G401 (cell line): ENCODE results near the gene PSMC1. TPM values are rescaled to one million over a fixed set of nuclear protein-coding genes. Genes with fewer than 3 reads are reported as not detected.
A peak's percentile ranks its signal among the peaks of the same experiment; 100 is the strongest.

Experiments used
- DNase-seq: peaks from one replicate; pipeline ENCODE4 v3.0.0-alpha.2; 2015; ENCODE audit warnings: low spot score
- in situ Hi-C: cut with HindIII; loops from 2 replicates; pipeline ENCODE4 v1.10.0; 2016; ENCODE audit warnings: low sequenced_read_pairs, mixed read lengths
- total RNA-seq: library from RNA; depleted of rRNA; stranded (reverse); fragments of >200 nt; shearing (Covaris generic); gene quantifications from 2 replicates; pipeline ENCODE4 v1.2.3, GENCODE V29; 2014; rRNA removed

The PSMC1 gene
- total RNA-seq, 1 experiment from 2014 or later, result 288 TPM

DNA sequence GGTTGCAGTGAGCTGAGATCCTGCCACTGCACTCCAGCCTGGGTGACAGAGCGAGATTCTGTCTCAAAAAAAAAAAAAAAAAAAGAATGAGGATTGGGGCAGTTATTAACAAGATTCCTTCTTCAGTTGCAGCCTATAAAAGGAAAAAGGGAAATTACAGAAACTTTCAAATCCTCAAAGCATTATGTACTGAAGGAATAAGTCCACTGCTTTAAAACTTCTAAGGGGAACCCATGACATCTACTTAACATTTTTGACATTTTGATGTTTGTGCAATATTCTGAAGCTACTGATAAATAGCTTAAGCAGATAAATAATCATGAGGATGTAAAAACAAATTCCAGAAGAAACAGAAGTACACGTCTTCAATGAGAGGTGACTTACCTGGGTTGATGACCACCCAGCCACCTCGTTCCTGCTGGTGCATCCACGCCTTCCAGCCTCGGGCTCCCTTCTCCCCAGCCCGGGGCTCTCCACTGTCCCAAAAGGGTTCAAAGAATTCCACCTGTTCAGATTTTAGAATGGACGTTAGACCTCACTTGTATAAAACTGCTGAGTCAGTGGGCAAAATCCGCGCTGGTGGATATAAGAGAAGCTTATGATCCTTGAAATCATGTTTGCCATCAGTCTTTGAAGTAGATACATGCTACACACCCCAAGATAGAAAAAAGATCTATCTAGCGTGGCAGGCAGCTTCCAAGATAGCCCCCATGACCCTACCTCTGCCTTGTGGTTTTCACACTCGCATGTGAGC lies 41.7 kb downstream of the PSMC1 start:
- in situ Hi-C loops, result no loop called here
- no peak for DNase-seq

DNA sequence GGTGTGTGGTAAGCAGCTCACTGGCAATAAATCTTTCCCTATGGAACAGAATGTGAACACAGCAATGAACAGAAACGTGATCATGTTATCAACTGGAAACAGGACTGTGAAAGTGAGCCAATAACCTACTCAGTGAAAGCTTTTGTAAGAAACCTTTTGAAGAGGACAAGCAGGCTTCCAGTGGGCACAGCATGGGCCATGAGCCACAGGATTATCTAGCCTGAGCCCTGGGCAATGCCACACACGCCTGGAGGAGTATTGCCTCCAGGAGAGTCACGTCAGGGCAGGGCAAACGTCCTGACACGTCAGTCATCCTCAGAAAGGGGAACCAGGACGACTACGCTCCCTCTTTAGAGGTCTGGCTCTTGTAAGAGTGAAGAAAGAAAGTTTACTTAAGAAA lies 43.1 kb downstream of the PSMC1 start:
- no peak for DNase-seq
- in situ Hi-C loops, result no loop called here

DNA sequence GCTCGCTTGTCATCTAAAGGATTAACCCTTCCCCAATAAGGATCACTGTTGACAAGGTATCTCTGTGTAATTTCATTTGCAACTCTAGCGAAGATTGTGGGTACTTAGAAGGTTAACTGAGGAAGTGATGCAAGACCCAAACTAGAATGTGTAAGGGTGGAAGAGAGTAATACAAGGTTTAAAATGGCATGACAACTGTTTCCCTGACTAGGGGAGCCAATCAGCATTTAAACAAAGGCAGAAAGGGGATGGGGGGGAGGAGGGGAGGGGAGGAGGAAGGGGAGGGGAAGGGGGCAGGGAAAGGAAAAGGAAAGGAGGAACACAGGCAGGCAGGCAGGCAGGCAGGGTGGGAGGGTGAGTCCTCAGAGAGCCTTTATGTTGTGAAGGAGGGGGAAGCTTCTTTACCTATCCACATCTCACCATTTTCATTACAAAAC lies 44.3 kb downstream of the PSMC1 start:
- in situ Hi-C loops, result no loop called here
- DNase-seq, result no peak

DNA sequence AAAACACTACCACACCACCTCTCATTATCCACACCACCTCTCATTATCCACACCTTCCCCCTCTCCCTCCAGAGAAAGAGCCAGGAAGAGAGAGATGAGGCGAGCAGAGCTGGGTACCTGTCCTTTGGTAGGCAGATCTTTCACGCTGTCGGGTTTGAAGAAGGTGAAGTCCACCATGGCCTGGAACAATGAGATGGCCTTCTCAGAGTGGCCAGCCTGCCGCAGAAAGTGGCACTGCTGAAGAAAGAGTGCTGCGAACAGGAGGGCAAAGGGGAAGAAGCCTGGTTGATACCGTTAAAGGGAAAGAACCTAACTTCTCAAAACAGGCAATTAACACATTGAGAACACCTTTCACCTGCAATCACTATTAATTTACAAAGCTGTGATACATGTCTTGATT lies 44.8 kb downstream of the PSMC1 start:
- DNase-seq, result peak; percentile 53
- in situ Hi-C loops, result no loop called here

DNA sequence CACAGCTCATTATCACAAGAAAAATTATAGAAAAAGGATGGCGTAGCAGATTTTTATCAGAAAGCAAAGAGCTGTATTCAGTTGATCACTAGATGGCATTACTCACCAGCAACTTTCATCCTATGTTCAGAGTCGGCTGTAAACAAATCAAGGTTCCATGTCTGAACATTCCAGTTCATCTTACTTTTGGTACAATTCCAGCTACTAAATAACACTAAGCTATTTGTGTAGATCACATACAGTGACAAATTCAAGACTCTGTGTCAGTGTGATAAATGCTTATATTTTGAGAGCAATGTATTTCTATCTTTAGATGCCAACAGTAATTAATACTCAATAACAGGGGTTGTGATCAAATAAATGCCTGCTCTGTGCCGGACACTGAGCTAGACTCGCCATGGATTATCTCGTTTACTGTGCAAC lies 45.3 kb downstream of the PSMC1 start:
- in situ Hi-C loops, result no loop called here

DNA sequence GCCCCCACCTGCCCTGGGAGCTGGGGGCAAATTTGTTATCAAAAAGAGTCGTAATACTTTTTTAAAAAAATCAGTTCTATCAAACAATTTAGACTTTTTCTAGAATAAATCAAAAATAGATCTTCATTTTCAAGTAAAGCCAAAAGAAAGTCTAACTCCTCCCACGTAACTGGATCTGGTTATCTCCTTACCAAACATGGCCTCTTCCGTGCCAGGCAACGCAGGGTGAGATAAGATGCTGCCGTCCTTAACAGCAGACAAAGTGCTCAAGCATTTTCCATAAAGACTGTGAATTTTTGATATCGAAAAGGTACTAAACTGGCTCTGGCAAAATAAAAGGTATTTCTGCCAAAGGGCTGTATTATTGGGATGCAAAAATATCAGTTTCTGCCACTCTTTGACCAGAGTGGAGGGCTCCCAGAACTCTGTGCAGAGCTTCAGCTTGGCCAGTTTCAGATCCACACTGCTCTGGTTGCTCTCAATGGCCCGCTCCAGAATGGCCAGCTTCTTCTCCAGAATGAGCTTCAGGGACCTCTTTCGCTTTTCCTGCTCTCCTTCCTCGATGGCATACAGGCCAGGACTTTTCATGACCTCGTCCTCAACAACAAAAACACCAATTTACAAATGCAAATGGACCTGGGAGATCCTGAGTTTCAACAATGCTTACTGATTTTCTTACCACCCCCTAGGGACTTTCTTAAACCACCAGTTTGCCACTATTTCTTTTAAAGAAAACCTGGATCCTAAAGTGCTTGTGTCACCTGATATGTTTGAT lies 46.4 kb downstream of the PSMC1 start:
- no peak for DNase-seq
- in situ Hi-C loops, result no loop called here

More for the DNA sequence above, 45.3 kb downstream of the PSMC1 start:
- DNase-seq, result peak; percentile 90

DNA sequence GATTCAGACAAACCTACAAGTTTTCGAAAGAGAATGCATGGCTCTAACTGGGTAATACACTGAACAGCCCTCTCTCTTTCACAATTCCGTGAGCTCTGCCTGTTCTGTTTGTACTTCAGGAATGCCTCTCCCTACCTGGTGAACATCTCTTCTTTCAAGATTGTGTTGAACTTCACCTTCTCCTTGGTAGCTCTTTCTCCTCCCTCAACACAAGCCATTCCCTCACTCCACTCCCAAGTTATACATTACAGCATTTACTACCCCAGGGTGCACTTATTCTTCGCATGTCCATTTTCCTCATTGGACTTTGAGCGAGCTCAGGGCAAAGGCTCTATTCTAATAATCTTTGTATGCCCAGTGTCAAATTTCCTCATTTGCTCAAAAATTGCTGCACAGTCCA lies 47.1 kb downstream of the PSMC1 start:
- DNase-seq, result no peak
- in situ Hi-C loops, result no loop called here

DNA sequence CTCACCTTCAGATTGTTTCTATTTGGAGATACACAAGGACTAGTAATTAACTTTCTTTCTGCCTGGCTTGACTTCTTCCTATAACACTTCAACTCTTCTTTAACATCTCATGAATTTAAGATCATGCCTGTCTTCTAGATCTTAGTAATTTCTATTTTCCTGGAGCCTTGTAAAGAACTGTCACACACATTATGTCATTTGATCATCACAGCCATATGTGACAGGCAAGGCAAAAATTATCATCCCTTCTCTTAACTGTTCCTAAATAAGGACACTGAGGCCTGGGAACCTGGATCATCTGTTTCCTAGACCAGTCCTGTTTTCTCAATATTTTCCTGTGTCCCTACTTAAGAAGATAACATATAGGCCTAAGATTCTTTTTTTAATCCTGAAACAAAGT lies 48.1 kb downstream of the PSMC1 start:
- in situ Hi-C loops, result no loop called here
- DNase-seq, result no peak

DNA sequence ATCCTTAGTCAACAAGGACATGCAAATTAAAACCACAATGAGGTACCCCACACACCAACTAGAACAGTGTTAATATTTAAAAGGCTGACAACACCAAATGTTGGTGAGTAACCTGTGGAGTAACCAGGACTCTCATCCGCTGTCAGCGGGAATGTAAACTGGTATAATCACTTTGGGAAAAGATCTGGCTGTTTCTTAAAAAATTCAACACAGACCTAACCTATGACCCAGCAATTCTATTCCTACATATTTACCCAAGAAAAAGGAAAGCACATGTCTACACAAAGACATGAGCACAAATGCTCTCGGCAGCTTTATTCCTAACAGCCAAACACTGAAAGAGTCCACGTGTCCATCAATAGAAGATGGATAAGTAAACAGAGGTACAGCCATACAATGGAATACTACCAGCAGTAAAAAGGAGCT lies 48.8 kb downstream of the PSMC1 start:
- in situ Hi-C loops, result no loop called here
- no peak for DNase-seq

DNA sequence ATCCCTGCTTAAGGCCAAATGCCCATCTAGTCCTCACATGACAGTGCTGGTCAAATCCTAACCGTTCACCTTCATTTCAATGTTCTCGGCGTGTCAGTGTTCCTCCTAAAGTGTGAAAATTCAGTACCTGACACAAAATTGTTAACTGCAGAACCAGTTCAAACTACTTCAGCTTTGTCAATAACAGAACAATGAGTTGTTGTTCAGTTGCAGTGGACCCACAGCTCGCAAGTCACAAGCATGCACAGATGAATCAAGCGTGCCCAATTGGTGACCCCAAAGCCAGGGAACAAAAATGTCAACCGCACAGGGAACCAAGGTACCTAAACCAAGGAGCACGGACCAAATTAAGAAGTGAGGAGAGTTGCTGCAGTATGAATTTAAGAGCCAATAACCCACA lies 52.2 kb downstream of the PSMC1 start:
- in situ Hi-C loops, result no loop called here
- no peak for DNase-seq

DNA sequence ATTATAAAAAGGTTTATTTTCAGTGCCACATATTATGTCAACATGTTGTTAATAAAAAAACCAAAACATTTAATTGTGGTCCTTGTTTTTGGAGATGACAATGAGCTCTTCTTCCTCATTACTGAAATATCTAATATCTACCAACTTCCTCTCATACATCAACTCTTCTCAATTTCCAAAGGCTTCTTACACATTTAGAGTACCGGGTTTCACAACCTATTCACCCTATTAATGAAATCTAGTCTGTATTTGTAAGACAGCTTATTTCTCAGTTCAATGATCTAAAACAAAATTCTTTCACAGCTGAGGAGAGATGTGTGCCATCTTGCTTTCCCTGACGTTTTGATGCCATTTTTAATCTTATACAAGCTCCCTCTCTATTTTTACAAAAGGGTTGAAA lies 60.9 kb downstream of the PSMC1 start:
- DNase-seq, result no peak
- in situ Hi-C loops, result no loop called here

DNA sequence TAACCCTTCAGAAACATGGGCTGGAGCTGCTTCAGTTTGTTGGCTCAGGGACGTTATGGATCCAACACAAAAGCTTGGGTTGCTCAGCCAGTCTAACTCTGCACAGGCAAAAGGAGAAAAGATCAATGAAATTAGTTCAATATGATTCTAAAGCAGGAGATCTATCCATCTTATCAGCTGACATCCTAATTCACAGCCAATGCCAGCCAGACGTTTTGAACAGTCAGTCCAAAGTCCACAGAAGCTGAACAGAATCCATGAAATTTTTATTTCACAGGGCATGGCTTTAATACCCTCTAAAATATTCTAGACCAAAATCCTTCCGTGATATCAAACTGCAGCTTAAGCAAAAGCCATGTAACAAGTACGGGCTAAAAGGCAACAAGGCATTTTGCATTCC lies 61.7 kb downstream of the PSMC1 start:
- in situ Hi-C loops, result no loop called here
- no peak for DNase-seq

DNA sequence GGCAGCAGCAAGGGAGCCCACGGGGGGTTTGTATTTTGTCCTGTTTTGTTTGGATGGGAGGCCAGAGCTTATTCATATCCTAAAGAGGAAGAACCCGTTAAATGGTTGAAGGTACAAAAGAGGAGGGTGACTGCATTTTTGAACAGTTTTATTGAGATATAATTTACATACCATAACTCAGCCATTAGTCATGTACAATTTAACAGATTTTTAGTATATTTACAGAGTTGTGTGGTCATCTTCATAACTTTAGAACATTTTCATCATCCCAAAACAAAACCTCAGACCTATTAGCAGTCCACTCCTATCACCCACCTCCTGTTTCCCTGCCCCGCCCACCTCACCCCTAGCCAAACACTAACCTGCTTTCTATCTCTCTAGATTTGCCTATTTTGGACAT lies 62.8 kb downstream of the PSMC1 start:
- no peak for DNase-seq
- in situ Hi-C loops, result no loop called here

DNA sequence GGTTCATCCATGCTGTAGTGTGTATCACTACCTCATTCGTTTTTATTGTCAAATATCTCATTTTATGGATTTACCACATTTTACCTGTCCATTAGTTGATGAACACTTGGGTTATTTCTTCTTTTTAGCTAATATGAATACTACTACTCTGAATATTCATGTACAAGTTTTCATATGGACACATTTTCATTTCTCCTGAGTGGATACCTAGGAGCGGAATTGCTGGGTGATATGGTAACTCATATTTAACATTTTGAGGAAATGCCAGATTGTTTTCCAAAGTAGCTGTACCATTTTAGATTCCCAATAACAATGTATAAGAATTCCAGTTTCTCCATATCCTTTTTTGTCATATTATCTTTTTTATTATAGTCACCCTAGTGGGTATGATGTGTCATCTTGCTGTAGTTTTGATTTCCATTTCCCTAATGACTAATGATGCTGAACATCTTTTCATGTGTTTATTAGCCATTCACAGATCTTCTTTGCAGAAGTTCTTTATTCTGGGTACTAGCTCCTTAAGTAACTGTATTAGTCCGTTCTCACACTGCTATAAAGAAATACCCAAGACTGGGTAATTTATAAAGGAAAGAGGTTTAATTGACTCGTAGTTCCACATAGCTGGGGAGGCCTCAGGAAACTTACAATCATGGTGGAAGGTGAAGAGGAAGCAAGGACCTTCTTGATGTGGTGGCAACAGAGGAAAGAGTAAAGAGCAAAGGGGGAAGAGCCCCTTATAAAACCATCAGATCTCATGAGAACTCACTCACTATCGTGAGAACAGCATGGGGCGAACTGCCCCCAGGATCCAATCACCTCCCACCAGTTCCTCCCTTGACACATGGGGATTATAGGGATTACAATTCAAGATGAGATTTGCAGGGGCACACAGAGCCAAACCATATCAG lies 63.5 kb downstream of the PSMC1 start:
- in situ Hi-C loops, result no loop called here
- DNase-seq, result no peak

DNA sequence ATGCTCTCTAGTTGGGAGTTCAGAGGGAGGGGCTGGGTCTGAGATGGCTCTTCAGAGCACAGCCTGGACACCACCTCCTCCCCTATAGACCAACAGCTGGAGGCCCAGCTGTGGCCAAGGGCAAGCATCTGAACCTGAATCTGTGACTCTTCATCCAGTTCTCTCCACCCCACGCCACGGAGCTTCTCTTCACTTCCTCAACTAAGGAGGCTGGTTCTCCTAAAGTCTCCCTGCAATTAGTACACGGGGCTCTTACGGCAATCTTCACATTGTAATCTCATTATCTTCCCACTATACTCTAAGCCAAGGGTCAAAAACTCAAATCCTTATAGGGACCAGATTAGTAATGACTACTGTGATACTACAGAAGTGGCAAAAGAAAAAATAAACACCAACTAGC lies 65.5 kb downstream of the PSMC1 start:
- no peak for DNase-seq
- in situ Hi-C loops, result no loop called here

Other genes starting within 250 kb of the PSMC1 start
- gene KCNK13, start 194.6 kb upstream of the PSMC1 start, total RNA-seq, result not detected in 2 replicates
- gene NRDE2, start 75.4 kb downstream of the PSMC1 start, total RNA-seq, result 15.4 and 18.1 TPM in 2 replicates
- 159 and 239 TPM in 2 replicates for gene CALM1, start 140.5 kb downstream of the PSMC1 start, total RNA-seq